HepG2 (cell line): Measurements from ENCODE around the gene ZBTB46. TPM values are rescaled to one million over a fixed set of nuclear protein-coding genes. Genes with fewer than 3 reads are reported as not detected.

Source experiments
- ATF4 ChIP-seq, 2 experiments: fragments of 450-650 bp in 1 of 2; sonication (generic) in 1 of 2; formaldehyde crosslinking; IDR thresholded peaks; 2 replicates each; pipeline versions ENCODE4 v1.5.0 to v1.8.0; 2020 to 2022; ENCODE audit warnings: mild to moderate bottlenecking in 1 of 2, missing genetic modification reagents in 1 of 2
- GABPB1 ChIP-seq: IDR thresholded peaks from 2 replicates; pipeline ENCODE4 v1.6.1; 2016; ENCODE audit warnings: mild to moderate bottlenecking, missing genetic modification reagents, moderate library complexity, missing compliant biosample characterization
- HES4 ChIP-seq: sonication (generic); formaldehyde crosslinking; IDR thresholded peaks from 2 replicates; pipeline ENCODE4 v1.9.0; 2021; ENCODE audit warnings: mild to moderate bottlenecking, missing genetic modification reagents, borderline replicate concordance
- MAF1 ChIP-seq: sonication (generic); formaldehyde crosslinking; IDR thresholded peaks from 2 replicates; pipeline ENCODE4 v1.5.0; 2020; ENCODE audit warnings: missing genetic modification reagents, borderline replicate concordance
- MLX ChIP-seq: IDR thresholded peaks from 2 replicates; pipeline ENCODE4 v1.6.1; 2016
- NR2C2 ChIP-seq: sonication (generic); formaldehyde crosslinking; IDR thresholded peaks from 2 replicates; pipeline ENCODE4 v1.4.0; 2020; ENCODE audit warnings: missing genetic modification reagents, mild to moderate bottlenecking, moderate library complexity, borderline replicate concordance
- PHF20 ChIP-seq: sonication (generic); formaldehyde crosslinking; IDR thresholded peaks from 2 replicates; pipeline ENCODE4 v1.5.0; 2020; ENCODE audit warnings: mild to moderate bottlenecking, missing genetic modification reagents
- RCOR2 ChIP-seq: IDR thresholded peaks from 2 replicates; pipeline ENCODE4 v1.6.1; 2016; ENCODE audit warnings: missing biosample characterization, missing genetic modification reagents
- RXRA ChIP-seq: sonication (generic); formaldehyde crosslinking; IDR thresholded peaks from 2 replicates; pipeline ENCODE4 v1.5.1; 2020; ENCODE audit warnings: missing genetic modification reagents
- TEAD2 ChIP-seq: sonication (generic); formaldehyde crosslinking; IDR thresholded peaks from 2 replicates; pipeline ENCODE4 v1.9.0; 2021; ENCODE audit warnings: missing genetic modification reagents
- ZKSCAN8 ChIP-seq: IDR thresholded peaks from 2 replicates; pipeline ENCODE4 v1.6.1; 2016; ENCODE audit warnings: borderline replicate concordance, missing genetic modification reagents, missing compliant biosample characterization
- ZMYM4 ChIP-seq: sonication (generic); formaldehyde crosslinking; IDR thresholded peaks from 2 replicates; pipeline ENCODE4 v1.8.1; 2023; ENCODE audit warnings: mild to moderate bottlenecking, missing genetic modification reagents
- ZNF441 ChIP-seq: sonication (generic); formaldehyde crosslinking; IDR thresholded peaks from 2 replicates; pipeline ENCODE4 v1.7.0; 2021; ENCODE audit warnings: missing genetic modification reagents, borderline replicate concordance
- ZNF451 ChIP-seq: sonication (generic); formaldehyde crosslinking; IDR thresholded peaks from 2 replicates; pipeline ENCODE4 v1.5.0; 2020; ENCODE audit warnings: mild to moderate bottlenecking, missing genetic modification reagents
- ZSCAN30 ChIP-seq: sonication (generic); formaldehyde crosslinking; IDR thresholded peaks from 2 replicates; pipeline ENCODE4 v1.5.0; 2020; ENCODE audit warnings: mild to moderate bottlenecking, missing genetic modification reagents
- ZSCAN9 ChIP-seq: IDR thresholded peaks from 2 replicates; pipeline ENCODE4 v1.6.1; 2016; ENCODE audit warnings: borderline replicate concordance
- polyA plus RNA-seq, 8 experiments: library from polyadenylated mRNA; depleted of rRNA in 3 of 8; stranded (reverse) in 7 of 8; unstranded in 1 of 8; fragments of >200 nt; fragmentation: Illumina TruSeq in 4 of 8; extraction: Trizol in 4 of 8; gene quantifications; 2 replicates each; pipeline versions ENCODE4 v1.2.1 to v1.2.3, GENCODE V29; 2011 to 2016; ENCODE audit warnings: low read depth in 4 of 8, missing spikeins in 1 of 8, mixed read lengths in 1 of 8; ENCODE audit not compliant: insufficient read depth in 1 of 8
- total RNA-seq, 5 experiments: library from RNA; depleted of rRNA; stranded (reverse); fragments of >200 nt; fragmentation: Illumina TruSeq; extraction: Trizol; gene quantifications; 2 replicates each; pipeline ENCODE4 v1.2.3, GENCODE V29; 2016; ENCODE audit warnings: low read depth in 1 of 5
- TF ChIP-seq, protein P1 (sequence below): sonication (generic); formaldehyde crosslinking; IDR thresholded peaks from 2 replicates; pipeline ENCODE4 v1.4.0; 2020; ENCODE audit warnings: mild to moderate bottlenecking, missing genetic modification reagents, borderline replicate concordance
- TF ChIP-seq, protein P2 (sequence below): sonication (generic); formaldehyde crosslinking; IDR thresholded peaks from 2 replicates; pipeline ENCODE4 v1.8.0; 2023; ENCODE audit warnings: mild to moderate bottlenecking, missing genetic modification reagents

ZBTB46 gene
- total and polyA plus RNA-seq, 2 of the 13 experiments (the other 11 are each of a cell fraction or from before 2014, with no cell fraction given): 1.6 to 13.5 TPM

DNA sequence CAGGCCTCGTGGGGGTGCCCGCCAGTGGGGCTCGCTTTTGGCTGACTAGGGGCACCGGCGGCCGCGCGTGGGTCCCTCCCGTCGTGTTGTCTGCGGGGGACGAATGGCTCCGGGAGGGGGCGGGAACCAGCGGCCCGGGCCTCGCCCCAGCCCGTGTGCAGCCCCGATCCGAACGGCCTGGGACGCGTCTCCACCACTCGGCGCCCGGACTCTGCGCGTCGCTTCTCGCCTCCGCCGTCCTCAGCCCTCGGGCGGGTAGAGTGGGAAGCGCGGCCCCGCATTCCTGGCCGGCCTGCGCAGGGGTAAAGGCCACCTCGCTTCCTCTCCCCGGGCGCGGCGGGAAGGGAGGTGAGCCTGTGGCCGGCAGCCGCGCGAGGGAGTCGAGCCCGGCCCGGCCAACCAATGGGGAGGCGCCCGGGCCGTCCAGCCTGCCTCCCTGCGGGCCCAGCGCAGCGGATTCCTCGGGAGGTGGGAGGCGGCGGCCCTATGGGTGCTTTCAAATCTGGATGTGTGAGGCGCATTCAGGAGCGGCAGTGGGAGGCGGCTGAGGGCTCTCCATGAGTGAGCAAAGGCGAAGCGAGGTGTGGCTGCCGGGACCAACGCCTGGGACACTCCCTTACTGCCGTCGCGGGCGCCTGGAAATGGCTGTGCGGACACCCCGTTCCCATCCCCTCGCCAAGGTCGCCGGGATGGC is 1.1 kb upstream of the ZBTB46 start (continued):
- TF ChIP-seq, protein P1, sequence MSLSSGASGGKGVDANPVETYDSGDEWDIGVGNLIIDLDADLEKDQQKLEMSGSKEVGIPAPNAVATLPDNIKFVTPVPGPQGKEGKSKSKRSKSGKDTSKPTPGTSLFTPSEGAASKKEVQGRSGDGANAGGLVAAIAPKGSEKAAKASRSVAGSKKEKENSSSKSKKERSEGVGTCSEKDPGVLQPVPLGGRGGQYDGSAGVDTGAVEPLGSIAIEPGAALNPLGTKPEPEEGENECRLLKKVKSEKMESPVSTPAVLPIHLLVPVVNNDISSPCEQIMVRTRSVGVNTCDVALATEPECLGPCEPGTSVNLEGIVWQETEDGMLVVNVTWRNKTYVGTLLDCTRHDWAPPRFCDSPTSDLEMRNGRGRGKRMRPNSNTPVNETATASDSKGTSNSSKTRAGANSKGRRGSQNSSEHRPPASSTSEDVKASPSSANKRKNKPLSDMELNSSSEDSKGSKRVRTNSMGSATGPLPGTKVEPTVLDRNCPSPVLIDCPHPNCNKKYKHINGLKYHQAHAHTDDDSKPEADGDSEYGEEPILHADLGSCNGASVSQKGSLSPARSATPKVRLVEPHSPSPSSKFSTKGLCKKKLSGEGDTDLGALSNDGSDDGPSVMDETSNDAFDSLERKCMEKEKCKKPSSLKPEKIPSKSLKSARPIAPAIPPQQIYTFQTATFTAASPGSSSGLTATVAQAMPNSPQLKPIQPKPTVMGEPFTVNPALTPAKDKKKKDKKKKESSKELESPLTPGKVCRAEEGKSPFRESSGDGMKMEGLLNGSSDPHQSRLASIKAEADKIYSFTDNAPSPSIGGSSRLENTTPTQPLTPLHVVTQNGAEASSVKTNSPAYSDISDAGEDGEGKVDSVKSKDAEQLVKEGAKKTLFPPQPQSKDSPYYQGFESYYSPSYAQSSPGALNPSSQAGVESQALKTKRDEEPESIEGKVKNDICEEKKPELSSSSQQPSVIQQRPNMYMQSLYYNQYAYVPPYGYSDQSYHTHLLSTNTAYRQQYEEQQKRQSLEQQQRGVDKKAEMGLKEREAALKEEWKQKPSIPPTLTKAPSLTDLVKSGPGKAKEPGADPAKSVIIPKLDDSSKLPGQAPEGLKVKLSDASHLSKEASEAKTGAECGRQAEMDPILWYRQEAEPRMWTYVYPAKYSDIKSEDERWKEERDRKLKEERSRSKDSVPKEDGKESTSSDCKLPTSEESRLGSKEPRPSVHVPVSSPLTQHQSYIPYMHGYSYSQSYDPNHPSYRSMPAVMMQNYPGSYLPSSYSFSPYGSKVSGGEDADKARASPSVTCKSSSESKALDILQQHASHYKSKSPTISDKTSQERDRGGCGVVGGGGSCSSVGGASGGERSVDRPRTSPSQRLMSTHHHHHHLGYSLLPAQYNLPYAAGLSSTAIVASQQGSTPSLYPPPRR (CRISPR knock-in tag): peak; percentile 22; the same call in 1 of the 2 replicates
- TF ChIP-seq MLX (CRISPR knock-in tag) (no peak), NR2C2 (CRISPR knock-in tag) (peak; percentile 14; the same call in 1 of the 2 replicates), ZSCAN9 (CRISPR knock-in tag) (no peak), TEAD2 (CRISPR knock-in tag) (no peak), MAF1 (CRISPR knock-in tag) (peak; percentile 69; the same call in 1 of the 2 replicates), ATF4 (CRISPR knock-in tag; IDR thresholded peaks at IDR 0.05) (no peak), ZNF441 (0 out of 2 replicates have a peak, but pooled peaks have one; percentile 71), ZSCAN30 (CRISPR knock-in tag) (no peak), HES4 (CRISPR knock-in tag) (peak; percentile 38; the same call in 1 of the 2 replicates), GABPB1 (peak; percentile 82), ZNF451 (0 out of 2 replicates have a peak, but pooled peaks have one; percentile 52), RCOR2 (CRISPR knock-in tag) (no peak), ZMYM4 (no peak), PHF20 (peak; percentile 44), ZKSCAN8 (no peak), RXRA (CRISPR knock-in tag) (peak; percentile 22)
- TF ChIP-seq, protein P2, sequence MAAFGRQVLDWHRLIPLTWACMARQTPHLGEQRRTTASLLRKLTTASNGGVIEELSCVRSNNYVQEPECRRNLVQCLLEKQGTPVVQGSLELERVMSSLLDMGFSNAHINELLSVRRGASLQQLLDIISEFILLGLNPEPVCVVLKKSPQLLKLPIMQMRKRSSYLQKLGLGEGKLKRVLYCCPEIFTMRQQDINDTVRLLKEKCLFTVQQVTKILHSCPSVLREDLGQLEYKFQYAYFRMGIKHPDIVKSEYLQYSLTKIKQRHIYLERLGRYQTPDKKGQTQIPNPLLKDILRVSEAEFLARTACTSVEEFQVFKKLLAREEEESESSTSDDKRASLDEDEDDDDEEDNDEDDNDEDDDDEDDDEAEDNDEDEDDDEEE: peak; percentile 94; the same call in 1 of the 2 replicates
